SK-N-SH treated with all-trans-retinoic acid at 6 μM for 48 hours (cell line): ENCODE data around the gene CEP192.

Experiments
- ATAC-seq: fragments of 200-7000 bp; cut with Tn5 transposase; 3 replicates; pipeline ENCODE4 v1.9.1; 2020; ENCODE audit warnings: mild to moderate bottlenecking, moderate library complexity
- CREB5 ChIP-seq: fragments of 250-450 bp; sonication (Bioruptor Pico); IDR thresholded peaks from 2 replicates; pipeline ENCODE4 v1.5.1; 2020; ENCODE audit warnings: low read depth, mild to moderate bottlenecking, moderate library complexity
- CSRNP3 ChIP-seq: fragments of 250-450 bp; sonication (Bioruptor Pico); IDR thresholded peaks from 2 replicates; pipeline ENCODE4 v1.5.1; 2021; ENCODE audit warnings: mild to moderate bottlenecking, moderate library complexity
- GLIS3 ChIP-seq: fragments of 250-450 bp; sonication (Bioruptor Pico); IDR thresholded peaks from 2 replicates; pipeline ENCODE4 v1.5.0; 2020; ENCODE audit warnings: mild to moderate bottlenecking, moderate library complexity
- ISL1 ChIP-seq: fragments of 250-450 bp; sonication (Bioruptor Pico); IDR thresholded peaks from 2 replicates; pipeline ENCODE4 v2.1.2; 2022; ENCODE audit warnings: mild to moderate bottlenecking, moderate library complexity
- OSR1 ChIP-seq: fragments of 250-450 bp; sonication (Bioruptor Pico); IDR thresholded peaks from 2 replicates; pipeline ENCODE4 v1.8.0; 2022; ENCODE audit warnings: moderate library complexity, mild to moderate bottlenecking, inconsistent platforms
- PATZ1 ChIP-seq: fragments of 250-450 bp; sonication (Bioruptor Pico); IDR thresholded peaks from 2 replicates; pipeline ENCODE4 v1.8.0; 2020; ENCODE audit warnings: mild to moderate bottlenecking, moderate library complexity, borderline replicate concordance
- POU6F1 ChIP-seq: fragments of 250-450 bp; sonication (Bioruptor Pico); IDR thresholded peaks from 2 replicates; pipeline ENCODE4 v1.8.0; 2021; ENCODE audit warnings: low read depth, mild to moderate bottlenecking, moderate library complexity, borderline replicate concordance
- PPARA ChIP-seq: fragments of 250-450 bp; sonication (Bioruptor Pico); IDR thresholded peaks from 2 replicates; pipeline ENCODE4 v1.5.0; 2020; ENCODE audit warnings: mild to moderate bottlenecking, borderline replicate concordance
- RARB ChIP-seq: fragments of 250-450 bp; sonication (Bioruptor Pico); IDR thresholded peaks from 2 replicates; pipeline ENCODE4 v1.8.0; 2021; ENCODE audit warnings: mild to moderate bottlenecking, moderate library complexity
- SNAI2 ChIP-seq: fragments of 250-450 bp; sonication (Bioruptor Pico); IDR thresholded peaks from 2 replicates; pipeline ENCODE4 v1.5.0; 2020; ENCODE audit warnings: mild to moderate bottlenecking, moderate library complexity
- TCF4 ChIP-seq: fragments of 250-450 bp; sonication (Bioruptor Pico); IDR thresholded peaks from 2 replicates; pipeline ENCODE4 v1.8.0; 2021; ENCODE audit warnings: mild to moderate bottlenecking, moderate library complexity, borderline replicate concordance
- TOX ChIP-seq: fragments of 250-450 bp; sonication (Bioruptor Pico); IDR thresholded peaks from 2 replicates; pipeline ENCODE4 v1.8.0; 2021; ENCODE audit warnings: mild to moderate bottlenecking, moderate library complexity, borderline replicate concordance
- TSHZ2 ChIP-seq: fragments of 250-450 bp; sonication (Bioruptor Pico); IDR thresholded peaks from 2 replicates; pipeline ENCODE4 v1.5.0; 2020; ENCODE audit warnings: mild to moderate bottlenecking, moderate library complexity
- ZC3H10 ChIP-seq: fragments of 250-450 bp; sonication (Bioruptor Pico); IDR thresholded peaks from 2 replicates; pipeline ENCODE4 v1.5.1; 2021; ENCODE audit warnings: mild to moderate bottlenecking, moderate library complexity
- ZFP3 ChIP-seq: fragments of 250-450 bp; sonication (Bioruptor Pico); IDR thresholded peaks from 2 replicates; pipeline ENCODE4 v1.5.0; 2020; ENCODE audit warnings: mild to moderate bottlenecking, moderate library complexity
- ZFP30 ChIP-seq: fragments of 450-650 bp; formaldehyde crosslinking; IDR thresholded peaks from 2 replicates; pipeline ENCODE4 v1.5.0; 2022; ENCODE audit warnings: mild to moderate bottlenecking, moderate library complexity
- ZNF565 ChIP-seq: fragments of 450-650 bp; formaldehyde crosslinking; conservative IDR thresholded peaks from 2 replicates; pipeline ENCODE4 v1.5.0; 2020; ENCODE audit warnings: low read depth, mild to moderate bottlenecking, moderate library complexity
- ZNF70 ChIP-seq: fragments of 450-650 bp; formaldehyde crosslinking; IDR thresholded peaks from 2 replicates; pipeline ENCODE4 v1.5.0; 2020; ENCODE audit warnings: mild to moderate bottlenecking, moderate library complexity

Gene CEP192

GRCh38 chr18:13018374-13018773 lies 27.2 kb downstream of the CEP192 start (continued):
- TF ChIP-seq POU6F1 (CRISPR knock-in tag): no peak

- TF ChIP-seq SNAI2 (CRISPR knock-in tag) (no peak), OSR1 (CRISPR knock-in tag) (no peak), RARB (CRISPR knock-in tag) (no peak), CREB5 (no peak)
- no peak for ATAC-seq
These were observed 28.1 kb downstream of the CEP192 start for GRCh38 chr18:13019301-13019700.

- no peak for ATAC-seq
- TF ChIP-seq POU6F1 (CRISPR knock-in tag) (no peak), ZNF70 (no peak), TSHZ2 (CRISPR knock-in tag) (no peak), ZC3H10 (CRISPR knock-in tag) (no peak), TCF4 (CRISPR knock-in tag) (no peak), GLIS3 (CRISPR knock-in tag) (no peak), RARB (CRISPR knock-in tag) (no peak), ZNF565 (CRISPR knock-in tag) (no peak), ZFP30 (CRISPR knock-in tag) (no peak), ZFP3 (no peak), SNAI2 (CRISPR knock-in tag) (no peak), TOX (CRISPR knock-in tag) (no peak), PPARA (CRISPR knock-in tag) (no peak), CREB5 (no peak), CSRNP3 (CRISPR knock-in tag) (no peak), PATZ1 (CRISPR knock-in tag) (no peak), ISL1 (CRISPR knock-in tag) (no peak)
These were observed 31.5 kb downstream of the CEP192 start for GRCh38 chr18:13022644-13023043.
